SJSA1 (cell line): ENCODE data around the gene COL6A1. TPM values are rescaled to one million over a fixed set of nuclear protein-coding genes. Genes with fewer than 3 reads are reported as not detected.
"Not testable (repeated sequence)": the region's sequence is repeated elsewhere in the genome, so short reads cannot be mapped to it uniquely, and the experiment has no call there.

Experiments
- DNase-seq, 2 experiments: peaks; one replicate each; pipeline ENCODE4 v3.0.0-alpha.2; 2015 to 2020; ENCODE audit warnings: low spot score in 2 of 2, low read depth in 1 of 2
- H3K27ac ChIP-seq: fragments of 250-450 bp; sonication (Bioruptor Pico); 2 replicates; pipeline ENCODE4 v1.5.1; 2020; ENCODE audit warnings: mild to moderate bottlenecking, moderate library complexity
- H3K27me3 ChIP-seq: fragments of 250-450 bp; sonication (Bioruptor Pico); replicated peaks from 2 replicates; pipeline ENCODE4 v1.5.1; 2020; ENCODE audit warnings: mild to moderate bottlenecking, moderate library complexity
- H3K36me3 ChIP-seq: fragments of 250-450 bp; sonication (Bioruptor Pico); 2 replicates; pipeline ENCODE4 v1.5.1; 2020; ENCODE audit warnings: mild to moderate bottlenecking
- H3K4me1 ChIP-seq: fragments of 250-450 bp; sonication (Bioruptor Pico); replicated peaks from 2 replicates; pipeline ENCODE4 v1.6.1; 2021; ENCODE audit warnings: mild to moderate bottlenecking
- H3K4me3 ChIP-seq: fragments of 250-450 bp; sonication (Bioruptor Pico); 2 replicates; pipeline ENCODE4 v1.5.1; 2020; ENCODE audit warnings: mild to moderate bottlenecking
- H3K9me3 ChIP-seq: fragments of 250-450 bp; sonication (Bioruptor Pico); replicated peaks from 2 replicates; pipeline ENCODE4 v1.5.1; 2020; ENCODE audit warnings: mild to moderate bottlenecking
- total RNA-seq: library from RNA; depleted of rRNA; stranded (reverse); fragments of >200 nt; shearing (Covaris generic); gene quantifications from 2 replicates; pipeline ENCODE4 v1.2.3, GENCODE V29; 2014

COL6A1 gene
- total RNA-seq, 1 experiment from 2014 or later = 149 TPM

DNA sequence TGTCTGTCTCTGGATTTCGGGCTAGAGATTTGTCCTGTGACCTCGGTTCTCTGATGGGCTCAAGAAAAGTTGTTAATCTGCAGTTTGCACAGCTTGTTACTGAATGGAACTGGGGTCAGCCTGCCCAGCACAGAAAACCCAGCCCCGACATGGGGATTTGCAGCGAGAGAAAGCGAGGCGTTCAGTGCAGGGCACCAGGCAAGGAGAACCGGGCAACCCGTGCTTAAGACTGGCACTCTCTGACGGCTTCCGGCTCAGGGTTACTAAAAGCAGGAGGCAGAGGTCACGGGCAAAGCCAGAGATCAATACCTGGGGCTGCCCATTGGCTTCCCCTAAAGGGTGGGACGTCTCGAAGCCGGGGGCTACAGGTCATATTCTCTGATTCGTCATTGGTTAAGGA, 29.9 kb upstream of the COL6A1 start:
- H3K9me3 ChIP-seq = no peaks in the 10 kb centered on the region
- no peaks in the 10 kb centered on the region for H3K27me3 ChIP-seq
- no peak for DNase-seq
- H3K4me3 ChIP-seq = no peak overlapping the region
- H3K4me1 ChIP-seq = no peaks in the 10 kb centered on the region
- no peak overlapping the region for H3K27ac ChIP-seq
- H3K36me3 ChIP-seq = no peaks in the 10 kb centered on the region

DNA sequence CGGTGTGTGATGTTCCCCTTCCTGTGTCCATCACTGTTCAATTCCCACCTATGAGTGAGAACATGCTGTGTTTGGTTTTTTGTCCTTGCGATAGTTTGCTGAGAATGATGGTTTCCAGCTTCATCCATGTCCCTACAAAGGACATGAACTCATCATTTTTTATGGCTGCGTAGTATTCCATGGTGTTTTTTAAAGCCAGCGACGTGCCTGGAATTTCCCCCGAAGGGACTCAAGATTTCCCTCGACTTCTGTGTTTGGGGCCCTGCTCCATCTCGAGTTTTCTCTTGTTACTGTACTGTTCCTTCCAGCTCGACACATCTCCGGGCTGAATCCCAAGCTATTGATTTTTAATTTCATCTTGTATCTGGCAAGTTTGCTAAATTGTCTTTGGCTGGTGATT, 29.0 kb upstream of the COL6A1 start:
- H3K36me3 ChIP-seq, H3K9me3 ChIP-seq, H3K4me1 ChIP-seq, DNase-seq, H3K27me3 ChIP-seq, H3K4me3 ChIP-seq, H3K27ac ChIP-seq: not testable (repeated sequence)

DNA sequence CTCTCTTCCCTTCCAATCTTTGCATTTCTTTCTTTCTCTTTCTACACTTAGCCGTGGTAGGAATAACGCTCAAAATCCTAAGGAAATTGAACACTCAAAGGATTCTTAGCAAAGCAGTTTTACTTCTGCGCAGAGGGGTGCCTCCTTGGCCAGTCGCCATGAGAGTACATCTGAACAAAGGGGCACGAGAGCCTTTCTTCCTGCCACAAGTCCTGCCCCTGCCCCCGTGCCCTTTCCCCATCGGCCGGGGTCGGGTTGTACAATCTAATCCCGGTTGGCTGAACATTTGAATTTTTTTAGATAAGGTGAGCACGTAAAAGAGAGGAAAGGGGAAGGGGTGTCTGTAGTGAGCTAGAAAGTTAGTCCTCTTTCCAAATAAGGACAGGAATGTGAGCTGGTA, 28.6 kb upstream of the COL6A1 start:
- no peaks in the 10 kb centered on the region for H3K27me3 ChIP-seq
- H3K36me3 ChIP-seq = no peaks in the 10 kb centered on the region
- no peak for DNase-seq
- H3K27ac ChIP-seq = no peak overlapping the region
- H3K4me1 ChIP-seq = no peaks in the 10 kb centered on the region
- no peaks in the 10 kb centered on the region for H3K9me3 ChIP-seq
- no peak overlapping the region for H3K4me3 ChIP-seq

DNA sequence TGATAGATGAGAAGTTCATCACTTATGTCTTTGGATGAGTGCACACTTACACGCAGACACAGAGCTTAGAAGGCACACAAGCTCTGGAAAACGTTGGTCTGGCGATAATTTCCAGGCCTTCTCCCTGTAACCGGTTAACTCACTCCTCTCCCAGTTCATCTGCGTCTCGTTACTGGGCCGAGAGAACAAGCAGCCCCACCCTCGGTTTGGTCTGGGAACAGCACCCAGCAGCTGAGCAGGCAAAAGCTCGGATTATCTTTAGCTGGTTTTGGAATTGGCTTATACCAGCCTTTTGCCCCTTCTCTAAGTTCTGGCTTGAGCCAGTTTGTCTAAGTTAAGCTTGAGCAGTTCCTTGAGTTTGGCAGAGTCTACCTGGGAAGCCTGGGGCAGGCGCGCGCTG, 27.3 kb upstream of the COL6A1 start:
- Histone ChIP-seq H3K4me3 (no peak overlapping the region), H3K9me3 (no peaks in the 10 kb centered on the region), H3K27ac (no peak overlapping the region), H3K27me3 (no peaks in the 10 kb centered on the region), H3K36me3 (no peaks in the 10 kb centered on the region), H3K4me1 (no peaks in the 10 kb centered on the region)
- DNase-seq = no peak

DNA sequence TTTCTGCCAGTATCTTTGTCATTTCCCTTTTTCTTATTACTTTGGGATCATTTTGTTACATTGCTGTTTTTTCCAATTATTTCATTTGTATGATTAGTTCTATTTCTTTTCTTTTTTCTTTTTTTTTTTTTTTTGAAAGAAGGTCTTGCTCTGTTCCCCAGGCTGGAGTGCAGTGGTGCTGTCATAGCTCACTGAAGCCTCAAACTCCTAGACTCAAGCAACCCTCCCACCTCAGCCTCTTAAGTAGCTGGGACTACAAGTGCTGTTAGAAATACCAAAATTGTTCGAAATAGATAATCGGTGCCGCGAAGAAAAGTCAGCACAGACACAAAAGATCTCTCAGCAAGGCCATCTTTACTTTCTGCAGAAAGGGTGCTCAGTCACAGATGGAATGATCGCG, 26.6 kb upstream of the COL6A1 start:
- no peak overlapping the region for H3K4me3 ChIP-seq
- no peak overlapping the region for H3K27ac ChIP-seq
- no peaks in the 10 kb centered on the region for H3K36me3 ChIP-seq
- no peaks in the 10 kb centered on the region for H3K27me3 ChIP-seq
- H3K9me3 ChIP-seq = no peaks in the 10 kb centered on the region
- no peaks in the 10 kb centered on the region for H3K4me1 ChIP-seq
- DNase-seq = no peak

DNA sequence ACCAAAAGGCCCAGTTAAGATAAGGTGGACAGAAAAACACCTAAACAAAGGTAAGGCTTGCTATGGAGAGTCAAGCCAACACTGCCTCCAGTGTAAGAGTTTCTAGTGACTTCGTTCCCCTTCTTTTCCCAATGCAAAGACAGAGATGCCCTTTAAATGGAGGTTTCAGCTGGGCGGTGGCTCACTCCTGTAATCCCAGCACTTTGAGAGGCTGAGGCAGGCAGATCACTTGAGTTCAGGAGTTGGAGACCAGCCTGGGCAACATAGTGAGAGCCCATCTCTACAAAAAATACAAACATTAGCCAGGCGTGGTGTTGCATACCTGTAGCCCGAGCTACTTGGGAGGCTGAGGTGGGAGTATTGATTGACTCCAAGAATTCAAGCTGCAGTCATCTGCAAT, 24.0 kb upstream of the COL6A1 start:
- H3K4me3 ChIP-seq = no peak overlapping the region
- H3K27ac ChIP-seq = no peak overlapping the region
- no peaks in the 10 kb centered on the region for H3K4me1 ChIP-seq

DNA sequence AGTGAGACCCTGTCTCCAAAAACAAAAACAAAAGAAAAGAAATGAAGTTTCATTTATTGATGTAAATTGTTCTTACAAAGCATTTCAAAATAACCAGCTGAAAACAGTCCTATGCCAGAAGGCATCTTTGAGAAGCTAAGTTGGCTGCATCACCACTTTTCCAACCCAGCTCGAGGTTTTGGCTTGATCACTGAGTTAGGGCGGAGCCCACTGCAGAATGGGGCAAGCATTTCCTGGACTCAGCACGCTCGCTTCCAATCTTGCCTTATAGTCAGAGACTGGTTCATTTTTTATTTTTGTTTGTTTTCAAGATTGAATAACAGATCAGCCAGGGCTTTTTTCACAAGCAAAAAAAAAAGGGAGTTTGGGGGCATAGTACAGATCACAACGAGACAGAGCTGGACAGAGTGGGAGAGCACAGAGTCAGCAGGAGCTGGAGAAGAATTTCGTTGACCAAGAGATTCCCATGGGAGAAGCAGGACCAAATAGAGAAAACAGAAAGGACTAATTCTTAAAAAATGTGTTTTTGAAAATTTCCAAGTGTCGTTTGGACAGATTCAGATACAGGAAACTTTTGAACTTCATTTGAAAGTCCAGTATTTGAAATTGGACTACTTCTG, 23.5 kb upstream of the COL6A1 start:
- no peaks in the 10 kb centered on the region for H3K4me1 ChIP-seq
- H3K4me3 ChIP-seq = no peak overlapping the region
- no peaks in the 10 kb centered on the region for H3K27me3 ChIP-seq
- peaks cover 3% of the 10 kb centered on the region; the same call in 1 of the 2 replicates for H3K9me3 ChIP-seq
- H3K27ac ChIP-seq = no peak overlapping the region
- no peak for DNase-seq
- H3K36me3 ChIP-seq = no peaks in the 10 kb centered on the region

More for the DNA sequence above, 24.0 kb upstream of the COL6A1 start:
- DNase-seq = no peak
- no peaks in the 10 kb centered on the region for H3K27me3 ChIP-seq
- H3K9me3 ChIP-seq = peaks cover 3% of the 10 kb centered on the region; the same call in 1 of the 2 replicates
- no peaks in the 10 kb centered on the region for H3K36me3 ChIP-seq

DNA sequence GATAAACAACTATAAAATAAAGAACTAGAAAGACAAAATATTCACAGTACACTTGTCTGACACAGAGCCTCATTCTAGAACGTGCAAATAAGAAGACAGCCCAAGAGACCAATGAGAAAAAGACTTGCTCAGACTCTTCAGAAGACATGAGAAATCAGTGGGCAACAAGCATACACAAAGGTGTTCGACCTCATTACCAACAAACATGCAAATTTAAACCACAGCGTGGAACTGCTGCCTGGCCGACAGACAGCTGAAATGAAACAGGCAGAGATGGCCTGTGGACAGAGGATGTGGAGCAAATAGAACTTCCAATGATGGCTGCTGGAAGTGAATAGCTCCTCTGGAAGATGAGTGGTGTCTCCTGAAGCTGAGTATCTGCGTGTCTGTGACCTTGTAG, 22.4 kb upstream of the COL6A1 start:
- DNase-seq = no peak
- H3K27ac ChIP-seq = no peak overlapping the region

DNA sequence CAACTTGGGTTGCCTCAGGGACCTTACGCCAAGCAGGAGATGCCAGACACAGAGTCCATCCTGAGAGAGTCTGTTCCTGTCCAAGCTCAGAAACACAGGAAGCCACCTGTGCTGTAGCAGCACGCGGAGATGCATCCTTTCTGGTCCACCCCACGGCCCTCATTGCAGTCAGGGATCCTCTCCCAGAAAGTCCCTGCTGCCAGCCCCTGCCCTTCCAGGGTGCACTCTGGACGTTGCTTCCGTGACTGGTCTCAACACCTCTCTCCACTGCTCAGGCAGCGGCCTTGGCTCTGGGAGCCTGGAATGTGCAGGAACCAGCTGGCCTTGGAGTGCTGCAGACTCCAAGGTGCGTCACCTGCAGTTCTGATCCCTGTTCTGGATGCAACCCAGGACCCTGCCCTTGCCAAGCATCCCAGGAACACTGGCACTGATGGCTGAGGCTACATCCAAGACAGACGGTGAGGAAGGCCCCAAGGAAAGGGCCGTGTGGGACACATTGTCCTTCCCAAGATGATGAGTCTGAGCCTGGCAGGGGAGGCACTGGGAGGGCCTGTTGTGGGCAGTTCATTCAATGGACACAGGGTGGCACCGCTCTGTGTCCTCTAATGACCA, 21.7 kb upstream of the COL6A1 start:
- H3K4me1 ChIP-seq = no peaks in the 10 kb centered on the region
- DNase-seq = no peak
- no peak overlapping the region for H3K4me3 ChIP-seq
- H3K27me3 ChIP-seq = no peaks in the 10 kb centered on the region
- no peaks in the 10 kb centered on the region for H3K36me3 ChIP-seq
- no peak overlapping the region for H3K27ac ChIP-seq
- H3K9me3 ChIP-seq = peaks cover 6% of the 10 kb centered on the region; the same call in 1 of the 2 replicates

More for the DNA sequence above, 22.4 kb upstream of the COL6A1 start:
- Histone ChIP-seq H3K27me3 (no peaks in the 10 kb centered on the region), H3K36me3 (no peaks in the 10 kb centered on the region), H3K4me1 (no peaks in the 10 kb centered on the region), H3K9me3 (peaks cover 3% of the 10 kb centered on the region; the same call in 1 of the 2 replicates), H3K4me3 (no peak overlapping the region)

DNA sequence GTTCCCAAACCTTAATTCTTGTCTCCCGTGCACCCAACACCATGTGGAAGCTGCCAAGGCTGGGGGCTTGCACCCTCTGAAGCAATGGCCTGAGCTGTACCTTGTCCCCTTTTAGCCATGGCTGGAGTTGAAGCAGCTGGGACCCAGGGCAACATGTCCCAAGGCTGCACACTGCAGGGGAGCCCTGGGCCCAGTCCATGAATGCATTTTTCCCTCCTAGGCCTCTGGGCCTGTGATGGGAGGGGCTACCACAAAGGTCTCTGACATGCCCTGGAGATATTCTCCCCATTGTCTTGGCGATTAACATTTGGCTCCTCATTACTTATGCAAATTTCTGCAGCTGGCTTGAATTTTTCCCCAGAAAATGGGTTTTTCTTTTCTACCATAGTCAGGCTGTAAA, 20.2 kb upstream of the COL6A1 start:
- DNase-seq, H3K9me3 ChIP-seq, H3K27ac ChIP-seq, H3K4me1 ChIP-seq, H3K4me3 ChIP-seq, H3K27me3 ChIP-seq, H3K36me3 ChIP-seq: not testable (repeated sequence)

DNA sequence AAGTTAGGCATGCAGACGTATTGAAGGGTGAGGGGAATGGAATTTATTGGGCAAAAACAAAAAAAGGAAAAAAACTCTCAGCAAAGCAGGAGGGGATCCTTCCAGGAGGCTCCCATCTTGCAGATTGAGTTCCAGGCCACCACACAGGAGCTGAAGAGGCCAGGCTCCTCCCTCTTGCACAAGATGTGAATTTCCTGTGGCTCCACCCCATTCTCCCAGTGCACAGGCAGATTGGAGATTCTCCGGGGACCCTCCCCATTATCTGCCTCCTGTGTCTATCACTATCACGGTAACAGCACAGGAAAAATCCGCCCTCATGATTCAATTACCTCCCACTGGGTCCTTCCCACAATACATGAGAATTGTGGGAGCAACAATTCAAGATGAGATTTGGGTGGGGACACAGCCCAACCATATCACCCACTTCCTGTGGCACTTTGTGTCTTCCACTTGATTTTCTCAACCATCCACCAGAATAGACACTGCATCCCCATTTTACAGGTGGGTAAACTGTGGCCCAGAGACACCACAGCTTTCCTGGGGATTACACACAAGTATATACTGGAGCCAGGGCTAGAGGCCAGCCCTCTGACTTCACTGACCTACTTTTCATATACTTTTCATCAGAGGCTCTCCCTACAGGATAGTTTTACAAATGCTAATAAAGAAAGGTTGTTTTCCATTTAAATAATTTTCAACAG, 18.9 kb upstream of the COL6A1 start:
- DNase-seq = no peak
- Histone ChIP-seq H3K36me3 (no peaks in the 10 kb centered on the region), H3K27ac (no peak overlapping the region), H3K4me3 (no peak overlapping the region), H3K27me3 (no peaks in the 10 kb centered on the region), H3K4me1 (no peaks in the 10 kb centered on the region), H3K9me3 (peaks cover 6% of the 10 kb centered on the region; the same call in 1 of the 2 replicates)

DNA sequence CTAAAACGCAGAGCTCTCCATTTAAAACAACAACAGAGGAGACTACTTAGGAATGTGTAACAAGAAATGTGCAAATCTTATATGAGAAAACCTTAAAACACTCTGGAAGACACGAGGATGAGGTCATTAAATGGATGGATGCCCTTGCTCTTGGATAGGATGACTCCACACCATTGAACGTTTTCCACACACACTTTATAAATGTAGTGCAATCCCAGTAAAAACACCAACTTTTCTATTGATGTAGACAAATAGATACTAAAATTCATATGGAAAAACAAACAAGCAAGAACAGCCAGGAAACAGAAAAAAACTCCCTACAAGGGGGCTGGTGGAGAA, 18.4 kb upstream of the COL6A1 start:
- DNase-seq = no peak
- Histone ChIP-seq H3K27ac (no peak overlapping the region), H3K27me3 (no peaks in the 10 kb centered on the region), H3K4me3 (no peak overlapping the region), H3K9me3 (peaks cover 6% of the 10 kb centered on the region; the same call in 1 of the 2 replicates), H3K4me1 (no peaks in the 10 kb centered on the region), H3K36me3 (no peaks in the 10 kb centered on the region)

DNA sequence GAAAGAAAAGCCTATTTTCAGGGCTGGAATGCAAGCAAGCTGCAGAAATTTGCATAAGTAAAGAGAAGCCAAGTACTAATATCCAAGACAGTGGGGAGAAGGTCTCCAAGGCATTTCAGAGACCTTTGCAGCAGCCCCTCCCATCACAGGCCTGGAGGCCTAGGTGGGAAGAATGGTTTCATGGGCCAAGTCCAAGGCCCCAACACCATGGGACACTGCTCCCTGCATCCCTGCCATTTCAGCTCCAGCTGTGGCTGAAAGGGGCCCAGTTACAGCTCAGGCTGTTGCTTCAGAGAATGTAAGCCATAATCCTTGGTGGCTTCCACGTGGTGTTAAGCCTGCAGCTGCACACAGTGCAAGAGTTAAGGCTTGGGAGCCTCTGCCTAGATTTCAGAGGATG, 16.9 kb upstream of the COL6A1 start:
- Histone ChIP-seq H3K4me1 (no peaks in the 10 kb centered on the region), H3K9me3 (peaks cover 6% of the 10 kb centered on the region; the same call in 1 of the 2 replicates), H3K27ac (no peak overlapping the region), H3K4me3 (no peak overlapping the region), H3K36me3 (no peaks in the 10 kb centered on the region), H3K27me3 (no peaks in the 10 kb centered on the region)
- DNase-seq = no peak

DNA sequence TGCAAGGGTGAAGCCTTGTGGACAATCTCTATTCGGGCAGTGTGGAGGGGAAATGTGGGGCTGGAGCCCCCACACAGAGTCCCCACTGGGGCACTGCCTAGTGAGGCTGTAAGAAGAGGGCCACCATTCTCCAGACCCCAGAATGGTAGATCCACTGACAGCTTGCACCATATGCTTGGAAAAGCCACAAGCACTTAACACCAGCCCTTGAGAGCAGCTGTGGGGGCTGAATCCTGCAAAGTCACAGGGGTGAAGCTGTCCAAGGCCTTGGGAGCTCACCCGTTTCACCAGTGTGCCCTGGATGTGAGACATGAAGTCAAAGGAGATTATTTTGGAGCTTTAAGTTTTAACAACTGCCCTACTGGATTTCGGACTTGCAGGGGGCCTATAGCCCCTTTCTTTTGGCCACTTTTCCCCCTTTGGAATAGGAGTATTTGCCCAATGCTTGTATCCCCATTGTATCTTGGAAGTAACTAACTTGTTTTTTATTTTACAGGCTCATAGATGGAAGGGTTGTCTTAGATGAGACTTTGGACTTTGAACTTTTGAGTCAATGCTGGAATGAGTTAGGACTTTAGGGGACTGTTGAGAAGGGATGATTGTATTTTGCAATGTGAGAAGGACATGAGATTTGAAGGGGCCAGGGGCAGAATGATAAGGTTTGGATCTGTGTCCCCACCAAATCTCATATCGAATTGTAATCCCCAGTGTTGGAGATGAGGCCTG, 16.3 kb upstream of the COL6A1 start:
- no peaks in the 10 kb centered on the region for H3K27me3 ChIP-seq
- H3K9me3 ChIP-seq = peaks cover 6% of the 10 kb centered on the region; the same call in 1 of the 2 replicates
- no peak overlapping the region for H3K4me3 ChIP-seq
- no peak overlapping the region for H3K27ac ChIP-seq
- no peaks in the 10 kb centered on the region for H3K36me3 ChIP-seq
- peaks cover under 1% of the 10 kb centered on the region for H3K4me1 ChIP-seq
- no peak for DNase-seq
